Smooth muscle cell (in vitro differentiated cells): Measurements from ENCODE around the gene AASDH. TPM values are rescaled to one million over a fixed set of nuclear protein-coding genes. Genes with fewer than 3 reads are reported as not detected.

Experiments used
- DNase-seq: peaks from one replicate; lab custom pipeline; 2025; ENCODE audit not compliant: unreplicated experiment; lab: John Stamatoyannopoulos, UW
- H2AFZ ChIP-seq: fragments of 200-600 bp; sonication (generic); 2 replicates; pipeline ENCODE4 v1.6.0; 2016; ENCODE audit warnings: antibody characterized with exemption, low read depth, mild to moderate bottlenecking
- H3F3A ChIP-seq: fragments of 200-600 bp; sonication (generic); 2 replicates; pipeline ENCODE4 v1.6.0; 2017; ENCODE audit warnings: antibody characterized with exemption, low read depth
- H3K27ac ChIP-seq: fragments of 200-600 bp; sonication (generic); 2 replicates; pipeline ENCODE4 v1.5.1; 2016; ENCODE audit warnings: low read depth, mild to moderate bottlenecking
- H3K27me3 ChIP-seq: fragments of 200-600 bp; sonication (generic); 2 replicates; pipeline ENCODE4 v1.6.1; 2016; ENCODE audit warnings: low read depth, mild to moderate bottlenecking
- H3K36me3 ChIP-seq: fragments of 200-600 bp; sonication (generic); 2 replicates; pipeline ENCODE4 v1.5.1; 2016; ENCODE audit warnings: low read depth
- H3K4me1 ChIP-seq: fragments of 200-600 bp; sonication (generic); 2 replicates; pipeline ENCODE4 v1.5.1; 2016; ENCODE audit warnings: low read depth
- H3K4me2 ChIP-seq: fragments of 200-600 bp; sonication (generic); 2 replicates; pipeline ENCODE4 v1.6.0; 2016; ENCODE audit warnings: mild to moderate bottlenecking
- H3K4me3 ChIP-seq: fragments of 200-600 bp; sonication (generic); 2 replicates; pipeline ENCODE4 v1.5.1; 2016; ENCODE audit warnings: mild to moderate bottlenecking
- H3K79me2 ChIP-seq: fragments of 200-600 bp; sonication (generic); 2 replicates; pipeline ENCODE4 v1.6.0; 2016; ENCODE audit warnings: low read depth, mild to moderate bottlenecking
- H3K9ac ChIP-seq: fragments of 200-600 bp; sonication (generic); 2 replicates; pipeline ENCODE4 v1.6.0; 2016; ENCODE audit warnings: low read depth
- H3K9me3 ChIP-seq: fragments of 200-600 bp; sonication (generic); replicated peaks from 2 replicates; pipeline ENCODE4 v1.5.1; 2016; ENCODE audit warnings: low read depth
- H4K20me1 ChIP-seq: fragments of 200-600 bp; sonication (generic); 2 replicates; pipeline ENCODE4 v1.6.0; 2016; ENCODE audit warnings: low read depth
- WGBS: methylation state at CpG from one replicate; pipeline ENCODE4 v1.1.7; 2016; ENCODE audit warnings: low lambda C conversion rate; 5-methylcytosine and 5-hydroxymethylcytosine counted together
- polyA plus RNA-seq: library from polyadenylated mRNA; unstranded; fragments of >200 nt; fragmentation: Nextera tagmentation; extraction: Ambion mirVana; gene quantifications from 2 replicates; pipeline ENCODE4 v1.2.1, GENCODE V29; 2016
- total RNA-seq: library from RNA; depleted of rRNA; stranded (reverse); fragments of >200 nt; gene quantifications from 2 replicates; pipeline ENCODE4 v1.2.3, GENCODE V29; 2014
- TF ChIP-seq, protein P1 (sequence below): fragments of 200-600 bp; sonication (generic); IDR thresholded peaks from 2 replicates; pipeline ENCODE4 v1.5.1; 2017; ENCODE audit warnings: borderline replicate concordance, mild to moderate bottlenecking, antibody characterized with exemption; ENCODE audit not compliant: insufficient read depth, poor library complexity, severe bottlenecking

The AASDH gene
- total and polyA plus RNA-seq, 2 experiments from 2014 or later: 7.7 to 11.3 TPM

DNA sequence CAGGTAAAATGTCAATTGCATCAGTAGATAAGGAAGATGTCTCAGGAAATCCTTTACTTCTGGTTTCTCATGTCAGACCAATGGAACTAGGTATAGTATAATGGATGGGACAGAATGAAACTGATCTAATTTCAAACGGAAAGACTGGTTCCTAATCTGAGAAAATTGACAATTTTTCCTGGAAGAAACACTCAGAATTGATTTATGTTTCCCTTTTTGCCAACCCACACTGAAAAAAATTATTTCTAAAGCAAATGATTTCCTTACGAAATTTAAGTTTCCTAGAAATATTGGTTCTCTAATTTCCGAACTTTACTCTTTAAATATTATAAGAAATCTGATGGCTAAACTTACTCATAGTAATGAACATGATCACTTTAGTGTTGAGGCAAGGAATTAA, 29.1 kb upstream of the AASDH start:
- Histone ChIP-seq H3K4me1 (peaks cover 2% of the 10 kb centered on the region), H3K9me3 (no peaks in the 10 kb centered on the region), H3K27ac (no peak overlapping the region), H3K79me2 (peaks cover 76% of the 10 kb centered on the region), H3F3A (no peaks in the 10 kb centered on the region), H3K27me3 (no peaks in the 10 kb centered on the region), H4K20me1 (no peaks in the 10 kb centered on the region), H3K36me3 (no peaks in the 10 kb centered on the region), H3K4me3 (no peak overlapping the region), H3K9ac (no peak overlapping the region), H2AFZ (no peak overlapping the region), H3K4me2 (no peak overlapping the region)
- DNase-seq: no peak
- 94% methylated on average over 3 of the region's 3 CpGs for WGBS
- TF ChIP-seq, protein P1, sequence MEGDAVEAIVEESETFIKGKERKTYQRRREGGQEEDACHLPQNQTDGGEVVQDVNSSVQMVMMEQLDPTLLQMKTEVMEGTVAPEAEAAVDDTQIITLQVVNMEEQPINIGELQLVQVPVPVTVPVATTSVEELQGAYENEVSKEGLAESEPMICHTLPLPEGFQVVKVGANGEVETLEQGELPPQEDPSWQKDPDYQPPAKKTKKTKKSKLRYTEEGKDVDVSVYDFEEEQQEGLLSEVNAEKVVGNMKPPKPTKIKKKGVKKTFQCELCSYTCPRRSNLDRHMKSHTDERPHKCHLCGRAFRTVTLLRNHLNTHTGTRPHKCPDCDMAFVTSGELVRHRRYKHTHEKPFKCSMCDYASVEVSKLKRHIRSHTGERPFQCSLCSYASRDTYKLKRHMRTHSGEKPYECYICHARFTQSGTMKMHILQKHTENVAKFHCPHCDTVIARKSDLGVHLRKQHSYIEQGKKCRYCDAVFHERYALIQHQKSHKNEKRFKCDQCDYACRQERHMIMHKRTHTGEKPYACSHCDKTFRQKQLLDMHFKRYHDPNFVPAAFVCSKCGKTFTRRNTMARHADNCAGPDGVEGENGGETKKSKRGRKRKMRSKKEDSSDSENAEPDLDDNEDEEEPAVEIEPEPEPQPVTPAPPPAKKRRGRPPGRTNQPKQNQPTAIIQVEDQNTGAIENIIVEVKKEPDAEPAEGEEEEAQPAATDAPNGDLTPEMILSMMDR: no peak

DNA sequence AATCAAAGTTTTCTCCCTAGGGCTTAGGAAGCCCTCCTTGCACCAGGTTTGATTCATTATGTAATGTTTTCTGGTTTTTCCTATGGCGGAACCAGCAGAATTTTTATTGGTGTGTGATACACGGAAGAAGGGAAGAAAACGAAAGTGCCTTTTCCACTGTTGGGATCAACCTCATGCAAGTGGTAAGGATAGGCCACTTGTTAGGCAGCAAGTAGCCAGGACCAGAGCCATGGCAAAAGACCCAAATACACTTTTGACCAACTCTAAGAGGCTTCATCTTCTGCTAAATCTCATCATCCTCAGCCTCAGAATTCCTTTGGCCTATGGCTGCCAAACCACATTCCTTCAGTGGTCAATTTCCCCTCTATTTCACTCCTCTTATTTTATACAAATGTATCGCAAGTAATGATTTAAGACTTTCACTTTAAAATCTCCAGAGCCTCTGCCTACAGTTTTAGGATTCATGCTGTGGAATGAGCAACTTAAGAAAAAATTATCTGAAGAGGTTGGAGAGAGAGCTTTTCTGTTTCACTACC, 26.9 kb upstream of the AASDH start:
- H3K4me1 ChIP-seq: peaks cover 19% of the 10 kb centered on the region
- no peak overlapping the region for H3K27ac ChIP-seq
- no peaks in the 10 kb centered on the region for H3K27me3 ChIP-seq
- H3K9me3 ChIP-seq: no peaks in the 10 kb centered on the region
- H3K4me3 ChIP-seq: no peak overlapping the region
- H3F3A ChIP-seq: no peaks in the 10 kb centered on the region
- no peaks in the 10 kb centered on the region for H4K20me1 ChIP-seq
- H3K4me2 ChIP-seq: no peak overlapping the region
- H3K9ac ChIP-seq: no peak overlapping the region
- H3K36me3 ChIP-seq: no peaks in the 10 kb centered on the region
- TF ChIP-seq, protein P1: no peak
- DNase-seq: no peak
- peaks cover 62% of the 10 kb centered on the region for H3K79me2 ChIP-seq
- WGBS: 95% methylated on average over 4 of the region's 4 CpGs
- no peak overlapping the region for H2AFZ ChIP-seq

DNA sequence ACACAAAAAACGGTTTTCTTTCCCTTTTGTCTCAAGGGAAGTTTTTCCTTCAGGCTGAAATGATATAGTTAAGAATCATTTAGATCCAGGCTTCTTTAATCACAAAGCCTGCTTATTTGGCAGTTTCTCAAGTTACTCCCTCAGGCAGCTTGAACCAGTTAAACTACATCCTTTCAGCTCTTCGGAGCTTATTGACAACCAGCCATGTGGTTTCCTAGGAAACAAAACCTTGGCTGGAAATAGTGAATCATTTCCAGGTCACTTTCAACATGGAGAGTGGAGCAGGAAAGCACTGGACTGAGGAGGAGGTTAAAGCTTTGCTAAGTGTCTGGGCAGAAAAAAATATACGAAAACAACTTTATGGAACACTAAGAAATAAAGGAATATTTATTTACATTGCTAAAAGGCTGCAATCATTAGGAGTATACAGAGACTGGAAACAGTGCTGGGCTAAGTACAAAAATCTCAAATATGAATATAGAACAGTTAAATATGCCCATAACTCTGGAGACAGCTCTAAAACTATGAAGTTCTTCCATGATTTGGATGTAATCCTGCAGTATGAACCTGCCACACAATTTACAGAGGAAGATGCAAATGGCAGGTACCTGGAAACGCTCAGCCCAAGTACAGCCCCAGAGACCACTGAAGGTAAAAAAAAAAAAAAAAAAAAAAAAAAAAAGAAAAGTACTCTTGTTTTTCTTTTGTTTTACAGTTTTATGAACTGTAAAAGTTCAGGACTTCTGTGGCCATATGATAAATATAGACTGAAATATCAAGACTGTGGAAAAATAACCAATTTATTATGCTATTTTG, 23.2 kb upstream of the AASDH start:
- peak overlapping the region; percentile 37 for H3K4me3 ChIP-seq
- WGBS: 28% methylated on average over 4 of the region's 4 CpGs

More for the DNA sequence above, 23.2 kb upstream of the AASDH start:
- Histone ChIP-seq H3K36me3 (no peaks in the 10 kb centered on the region), H3K27me3 (no peaks in the 10 kb centered on the region), H3K4me2 (peak overlapping the region; percentile 81), H3F3A (no peaks in the 10 kb centered on the region), H3K79me2 (peaks cover 39% of the 10 kb centered on the region), H3K9ac (peak overlapping the region; percentile 85), H2AFZ (peak overlapping the region; percentile 4), H3K27ac (peak overlapping the region; percentile 95), H3K4me1 (peaks cover 19% of the 10 kb centered on the region), H3K9me3 (no peaks in the 10 kb centered on the region), H4K20me1 (no peaks in the 10 kb centered on the region)
- TF ChIP-seq, protein P1: no peak
- no peak for DNase-seq
